H54 (cell line): ENCODE results near the gene ZNF777.
"Not testable (repeated sequence)": the region's sequence is repeated elsewhere in the genome, so short reads cannot be mapped to it uniquely, and the experiment has no call there.

ENCODE experiments used
- DNase-seq: peaks from one replicate; pipeline ENCODE4 v3.0.0; 2011; ENCODE audit warnings: low spot score, mixed read lengths; ENCODE audit not compliant: insufficient read length
- FAIRE-seq: peaks from 3 replicates; lab custom pipeline; 2011; peaks lifted over from hg19 to GRCh38; lab: Jason Lieb, UNC
- POLR2A ChIP-seq: IDR thresholded peaks from 2 replicates; pipeline ENCODE4 v1.6.1; 2011; ENCODE audit warnings: low read depth, mild to moderate bottlenecking, low read length

ZNF777 gene

DNA sequence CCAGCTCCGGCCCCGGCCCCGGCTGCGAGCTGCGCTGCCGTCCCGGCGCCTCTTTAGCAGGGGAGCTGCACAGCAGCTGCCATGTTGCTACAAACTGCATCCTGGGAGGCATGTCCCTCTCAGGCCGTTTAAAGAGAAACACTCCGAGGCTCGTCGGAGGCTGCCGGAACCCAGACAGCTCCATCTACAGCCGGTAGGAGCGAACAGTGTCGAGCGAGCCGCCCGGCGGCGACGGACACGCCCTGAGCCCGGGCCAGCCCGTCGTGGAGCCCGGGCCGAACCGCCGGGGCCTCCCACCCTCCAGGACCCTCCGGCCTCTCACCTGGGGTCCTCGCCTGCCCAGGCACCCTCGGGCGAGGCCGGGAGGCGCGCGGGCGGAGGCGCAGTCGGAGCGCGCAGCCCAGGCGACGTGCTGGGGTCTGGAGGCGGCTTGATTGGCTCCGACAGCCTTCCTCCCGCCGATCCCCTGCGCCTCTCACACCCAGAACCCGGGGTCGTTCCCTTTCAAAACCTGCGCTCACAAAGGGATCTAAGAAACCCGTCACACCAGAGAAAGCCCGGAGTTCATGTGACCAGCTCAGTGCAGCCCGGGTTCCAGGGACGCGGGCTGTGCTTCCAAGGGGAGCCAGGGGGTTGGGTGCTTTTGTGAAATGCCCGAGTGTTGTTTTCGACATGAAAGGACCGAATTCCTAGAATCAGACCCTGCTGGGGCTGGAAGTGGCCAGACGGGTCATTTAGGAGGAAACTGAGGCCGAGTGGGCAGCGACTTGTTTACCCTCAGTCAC, at the start of gene ZNF777:
TSS of gene ZNF777 (minus strand) at position 570 of the 785 bp plus-strand sequence. CDS start 5,040 bp downstream, outside the sequence.
- no peak for FAIRE-seq
- DNase-seq, result peak; percentile 96

GRCh38 chr7:149510248-149510647, 49.4 kb upstream of the ZNF777 start:
- no peak for TF ChIP-seq POLR2A
- FAIRE-seq (no peak), DNase-seq (no peak)

More for the DNA sequence above, at the start of gene ZNF777:
- peak; percentile 63 for TF ChIP-seq POLR2A

DNA sequence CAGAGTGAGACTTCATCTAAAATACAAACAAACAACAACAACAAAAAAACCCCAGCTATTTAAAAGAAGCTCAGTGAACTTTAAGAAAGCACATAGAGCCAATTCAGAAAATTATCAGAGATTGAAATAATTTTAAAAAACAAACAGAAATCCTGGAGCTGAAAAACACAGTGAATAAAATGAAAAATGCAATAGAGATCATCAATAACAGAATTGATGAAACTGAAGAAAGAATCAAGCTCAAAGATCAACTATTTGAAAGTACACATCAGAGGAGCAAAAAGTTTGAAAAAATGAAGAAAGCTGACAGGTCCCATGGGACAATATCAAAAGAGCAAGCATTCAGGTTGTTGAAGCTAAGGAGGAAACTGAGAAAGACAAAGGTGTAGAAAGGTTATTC, 48.9 kb upstream of the ZNF777 start:
- DNase-seq, result no peak
- FAIRE-seq, result no peak
- no peak for TF ChIP-seq POLR2A

GRCh38 chr7:149505551-149505950, 44.7 kb upstream of the ZNF777 start:
- FAIRE-seq (no peak), DNase-seq (no peak)
- no peak for TF ChIP-seq POLR2A

GRCh38 chr7:149501651-149502050, 40.8 kb upstream of the ZNF777 start:
- no peak for FAIRE-seq
- TF ChIP-seq POLR2A, result no peak

GRCh38 chr7:149500910-149501309, 40.0 kb upstream of the ZNF777 start:
- no peak for DNase-seq
- TF ChIP-seq POLR2A, result no peak
- FAIRE-seq, result no peak

More at GRCh38 chr7:149501651-149502050, 40.8 kb upstream of the ZNF777 start:
- no peak for DNase-seq

DNA sequence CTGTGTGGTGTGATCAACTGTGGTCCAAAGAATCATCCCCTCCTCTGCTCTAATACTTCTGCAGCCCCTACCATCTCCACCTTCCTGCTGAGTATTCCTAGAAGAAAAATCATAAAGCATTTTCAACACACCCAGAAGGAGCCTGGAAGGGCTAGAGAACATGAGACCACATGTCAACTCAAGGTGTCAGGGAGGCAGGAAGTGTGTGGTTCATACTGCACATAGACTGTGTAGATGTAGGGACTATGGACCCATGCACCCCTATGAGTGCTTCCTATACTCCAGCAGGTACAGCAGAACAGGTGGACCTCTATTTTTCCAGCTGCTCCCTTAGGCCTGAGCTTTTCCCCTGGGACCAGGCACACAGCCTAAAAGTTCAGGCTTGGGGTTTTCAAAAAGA, 39.3 kb upstream of the ZNF777 start:
- DNase-seq, result no peak
- no peak for FAIRE-seq
- TF ChIP-seq POLR2A, result no peak

DNA sequence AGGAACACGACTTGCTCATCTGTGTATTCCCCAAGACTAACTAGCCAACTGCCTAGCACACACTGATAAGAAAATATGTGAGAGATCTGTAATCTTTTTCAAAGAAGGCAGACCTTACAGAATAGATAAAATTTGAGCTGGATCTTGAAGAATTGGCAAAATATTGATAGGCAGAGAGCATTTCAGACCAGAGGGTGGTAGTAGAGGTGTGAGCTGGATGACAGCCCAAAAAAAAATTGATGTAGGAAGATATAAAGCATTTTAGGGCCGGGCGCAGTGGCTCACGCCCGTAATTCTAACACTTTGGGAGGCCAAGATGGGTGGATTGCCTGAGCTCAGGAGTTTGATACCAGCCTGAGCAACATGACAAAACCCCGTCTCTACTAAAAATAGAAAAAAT, 37.9 kb upstream of the ZNF777 start:
- FAIRE-seq, result no peak
- DNase-seq, result no peak
- TF ChIP-seq POLR2A, result no peak

DNA sequence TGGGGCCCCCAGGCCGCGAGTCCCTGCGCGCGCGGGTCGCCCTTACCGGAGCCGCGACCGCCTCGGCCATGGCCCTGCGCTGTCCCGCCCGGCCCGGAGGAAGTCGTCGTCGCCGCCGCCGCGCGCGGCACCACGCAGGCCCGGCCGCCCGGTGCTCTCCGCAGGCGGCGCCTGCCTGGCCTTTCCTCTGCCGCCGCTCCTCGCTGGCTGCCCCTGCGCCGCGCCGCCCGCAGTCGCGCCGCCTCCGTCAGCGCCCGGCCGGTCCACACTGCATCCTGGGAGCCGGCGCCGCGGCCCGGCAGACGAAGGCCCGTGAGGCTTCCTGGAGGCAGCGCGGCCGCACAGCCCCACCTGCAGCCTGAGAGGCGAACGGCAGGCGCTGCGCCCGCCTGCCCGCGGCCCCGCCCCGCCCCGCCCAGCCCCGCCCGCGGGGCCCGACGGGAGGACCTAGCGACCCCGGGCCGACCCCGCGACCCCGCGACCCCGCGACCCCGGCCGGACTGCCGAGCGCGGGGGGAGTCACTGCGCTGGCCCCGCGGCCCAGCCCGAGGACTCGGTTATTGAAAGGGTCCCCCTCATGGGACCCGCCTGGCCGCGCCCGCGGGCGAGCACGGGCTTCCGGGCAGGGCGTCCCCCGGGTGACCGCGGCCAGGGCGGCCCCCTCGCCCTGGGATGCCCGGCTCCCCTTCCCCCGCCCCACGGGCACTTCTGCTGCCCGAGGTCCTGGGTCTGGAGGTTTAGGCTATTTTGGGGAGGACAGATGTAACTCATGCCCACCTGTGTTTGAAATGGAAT, 36.8 kb upstream of the ZNF777 start, which contains the start of gene ZNF746:
TSS of gene ZNF746 (minus strand) at position 343 of the 795 bp plus-strand sequence. CDS start at position 70, 273 bp downstream.
- FAIRE-seq (no peak), DNase-seq (peak; percentile 92)
- peak; percentile 78 for TF ChIP-seq POLR2A

GRCh38 chr7:149496642-149497391, 36.0 kb upstream of the ZNF777 start:
- DNase-seq (no peak), FAIRE-seq (no peak)
- TF ChIP-seq POLR2A, result no peak

- TF ChIP-seq POLR2A, result no peak
- no peak for DNase-seq
- no peak for FAIRE-seq
Measured at GRCh38 chr7:149495785-149496641, 35.2 kb upstream of the ZNF777 start.

DNA sequence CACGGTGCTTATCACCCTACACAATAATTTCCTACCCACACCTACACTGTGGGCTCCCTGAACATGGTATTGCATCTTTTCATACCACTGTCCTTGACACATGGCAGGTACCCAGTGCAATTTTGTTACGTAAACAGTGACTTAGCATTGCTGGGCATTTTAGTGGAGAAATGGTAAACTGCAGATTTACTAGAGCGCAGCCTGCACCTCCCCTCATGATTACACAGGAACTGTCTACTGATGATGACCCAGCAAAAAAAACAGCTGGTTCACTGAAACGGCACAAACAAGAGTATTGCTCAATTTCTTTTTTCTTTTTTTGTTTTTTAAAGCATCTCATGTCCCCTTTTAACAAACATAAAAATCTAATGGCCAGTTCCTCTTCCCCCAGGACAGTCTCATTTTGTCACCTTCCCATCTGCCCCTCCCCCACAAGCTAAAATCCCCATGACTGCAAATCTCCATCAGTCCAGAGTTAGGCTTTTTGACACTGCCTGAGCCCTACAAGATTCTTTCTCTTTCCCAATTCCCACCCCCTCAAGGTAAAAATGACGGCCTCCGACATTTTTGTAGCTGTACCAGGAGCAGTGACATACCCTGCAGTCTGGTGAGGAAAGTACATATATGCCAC, 34.0 kb upstream of the ZNF777 start:
- DNase-seq, result no peak
- no peak for TF ChIP-seq POLR2A
- FAIRE-seq, result no peak

DNA sequence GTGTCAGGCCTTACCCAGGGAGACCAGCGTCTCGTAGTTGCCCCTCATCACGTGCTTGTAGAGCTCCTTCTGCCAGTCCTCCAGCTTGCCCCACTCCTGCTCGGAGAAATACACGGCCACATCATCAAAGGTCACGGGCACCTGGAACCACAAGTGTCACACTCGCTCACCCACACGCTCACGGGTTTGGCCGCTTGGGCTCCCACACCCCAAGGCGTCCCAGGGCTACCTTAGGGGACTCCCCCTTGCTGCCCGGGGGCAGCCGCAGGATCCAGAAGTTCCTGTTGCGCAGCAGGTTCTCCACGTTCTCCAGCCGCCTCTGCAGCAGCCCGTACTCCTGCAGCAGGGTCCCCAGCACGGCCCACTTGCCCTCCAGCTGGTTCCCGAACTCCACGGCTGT, 33.1 kb upstream of the ZNF777 start:
- not testable (repeated sequence) for DNase-seq, FAIRE-seq
